AG04450 (cell line): ENCODE measurements around the gene CCDC78. TPM values are rescaled to one million over a fixed set of nuclear protein-coding genes. Genes with fewer than 3 reads are reported as not detected.

Experiments used
- CTCF ChIA-PET: fragments of 300-600, 350-600 bp; formaldehyde crosslinking; extraction: SDS; loops from one replicate; lab custom pipeline; 2022; ENCODE audit warnings: antibody characterized with exemption, inconsistent platforms; lab: Charles Lee
- POLR2A ChIA-PET: fragments of 350-600 bp; formaldehyde crosslinking; extraction: SDS; loops from one replicate; lab custom pipeline; 2021; ENCODE audit warnings: antibody characterized with exemption, inconsistent platforms; lab: Yijun Ruan, JAX
- DNase-seq: peaks from one replicate; pipeline ENCODE4 v3.0.0-alpha.2; 2011; ENCODE audit warnings: low read depth, low spot score
- H3K27ac ChIP-seq: one replicate; pipeline ENCODE4 v1.5.1; 2012; ENCODE audit warnings: low read depth, low read length, control low read depth
- H3K27me3 ChIP-seq: one replicate; pipeline ENCODE4 v1.6.0; 2012; ENCODE audit warnings: low read length; ENCODE audit not compliant: control insufficient read depth, insufficient read depth
- H3K4me3 ChIP-seq: 2 replicates; pipeline ENCODE4 v1.5.1; 2011; ENCODE audit warnings: mild to moderate bottlenecking, low read depth, low read length, control low read depth
- H3K9me3 ChIP-seq: 2 replicates; pipeline ENCODE4 v1.5.1; 2012; ENCODE audit warnings: low read length; ENCODE audit not compliant: control insufficient read depth, insufficient read depth
- CTCF ChIP-seq: IDR thresholded peaks from 2 replicates; pipeline ENCODE4 v1.5.1; 2011; ENCODE audit warnings: low read depth, low read length, control low read depth, inconsistent platforms
- polyA plus RNA-seq: library from polyadenylated mRNA; depleted of rRNA; stranded (reverse); fragments of >200 nt; gene quantifications from 2 replicates; pipeline ENCODE4 v1.2.3, GENCODE V29; 2011

Gene CCDC78
- polyA plus RNA-seq, 1 experiment, result 1.1 TPM

- Histone ChIP-seq H3K27ac (no peak overlapping the region), H3K4me3 (no peak overlapping the region), H3K9me3 (no peaks in the 10 kb centered on the region; the same call in 1 of the 2 replicates), H3K27me3 (no peaks in the 10 kb centered on the region)
- POLR2A ChIA-PET, result no interaction called here
- no peak for DNase-seq
- no peak for TF ChIP-seq CTCF
- CTCF ChIA-PET, result interaction anchor here (0.5 kb wide), 1 partner anchor 9 kb away, joined by 3 read pairs; no protein-coding TSS in a partner anchor
These were observed 7.9 kb downstream of the CCDC78 start for GRCh38 chr16:718389-718788.

GRCh38 chr16:717450-718245 is 8.6 kb downstream of the CCDC78 start:
- POLR2A ChIA-PET, result no interaction called here

GRCh38 chr16:716768-717325 is 9.4 kb downstream of the CCDC78 start:
- ChIA-PET CTCF (interaction anchor here (0.8 to 1.3 kb wide), 3 partner anchors 9 to 340 kb away, joined by 4 to 6 read pairs (median 5); no protein-coding TSS in a partner anchor), POLR2A (no interaction called here)
- Histone ChIP-seq H3K27me3 (no peaks in the 10 kb centered on the region), H3K27ac (no peak overlapping the region), H3K9me3 (no peaks in the 10 kb centered on the region; the same call in 1 of the 2 replicates), H3K4me3 (no peak overlapping the region)
- TF ChIP-seq CTCF, result no peak
- DNase-seq, result no peak

More at GRCh38 chr16:717450-718245, 8.6 kb downstream of the CCDC78 start:
- CTCF ChIA-PET, result interaction anchor here (0.5 to 0.8 kb wide), 2 partner anchors 8 to 338 kb away, joined by 3 to 4 read pairs; no protein-coding TSS in a partner anchor
- TF ChIP-seq CTCF, result no peak
- Histone ChIP-seq H3K27me3 (no peaks in the 10 kb centered on the region), H3K27ac (no peak overlapping the region), H3K4me3 (no peak overlapping the region), H3K9me3 (no peaks in the 10 kb centered on the region; the same call in 1 of the 2 replicates)
- DNase-seq, result no peak

- H3K9me3 ChIP-seq, result no peaks in the 10 kb centered on the region; the same call in 1 of the 2 replicates
- no peak for DNase-seq
- CTCF ChIA-PET, result interaction anchor here (0.6 to 1.3 kb wide), 8 partner anchors 9 to 340 kb away, joined by 3 to 6 read pairs (median 3); partner anchors contain the start of genes CHTF18 and RPUSD1
- POLR2A ChIA-PET, result interaction anchor here (0.5 kb wide), 1 partner anchor 299 kb away, joined by 5 read pairs; no protein-coding TSS in a partner anchor
- H3K4me3 ChIP-seq, result peak overlapping the region; percentile 53
- H3K27me3 ChIP-seq, result no peaks in the 10 kb centered on the region
- TF ChIP-seq CTCF, result no peak
- no peak overlapping the region for H3K27ac ChIP-seq
These were observed 10.1 kb downstream of the CCDC78 start for GRCh38 chr16:716200-716568.
